ENCODE results near the gene SPATA33.
"Not testable (repeated sequence)": the region's sequence is repeated elsewhere in the genome, so short reads cannot be mapped to it uniquely, and the experiment has no call there.

The SPATA33 gene

GRCh38 chr16:89629827-89630610 is 27.6 kb upstream of the SPATA33 start:
- no peak for DNase-seq

- no peak for DNase-seq
These were observed 24.5 kb upstream of the SPATA33 start for GRCh38 chr16:89633064-89633631.

DNA sequence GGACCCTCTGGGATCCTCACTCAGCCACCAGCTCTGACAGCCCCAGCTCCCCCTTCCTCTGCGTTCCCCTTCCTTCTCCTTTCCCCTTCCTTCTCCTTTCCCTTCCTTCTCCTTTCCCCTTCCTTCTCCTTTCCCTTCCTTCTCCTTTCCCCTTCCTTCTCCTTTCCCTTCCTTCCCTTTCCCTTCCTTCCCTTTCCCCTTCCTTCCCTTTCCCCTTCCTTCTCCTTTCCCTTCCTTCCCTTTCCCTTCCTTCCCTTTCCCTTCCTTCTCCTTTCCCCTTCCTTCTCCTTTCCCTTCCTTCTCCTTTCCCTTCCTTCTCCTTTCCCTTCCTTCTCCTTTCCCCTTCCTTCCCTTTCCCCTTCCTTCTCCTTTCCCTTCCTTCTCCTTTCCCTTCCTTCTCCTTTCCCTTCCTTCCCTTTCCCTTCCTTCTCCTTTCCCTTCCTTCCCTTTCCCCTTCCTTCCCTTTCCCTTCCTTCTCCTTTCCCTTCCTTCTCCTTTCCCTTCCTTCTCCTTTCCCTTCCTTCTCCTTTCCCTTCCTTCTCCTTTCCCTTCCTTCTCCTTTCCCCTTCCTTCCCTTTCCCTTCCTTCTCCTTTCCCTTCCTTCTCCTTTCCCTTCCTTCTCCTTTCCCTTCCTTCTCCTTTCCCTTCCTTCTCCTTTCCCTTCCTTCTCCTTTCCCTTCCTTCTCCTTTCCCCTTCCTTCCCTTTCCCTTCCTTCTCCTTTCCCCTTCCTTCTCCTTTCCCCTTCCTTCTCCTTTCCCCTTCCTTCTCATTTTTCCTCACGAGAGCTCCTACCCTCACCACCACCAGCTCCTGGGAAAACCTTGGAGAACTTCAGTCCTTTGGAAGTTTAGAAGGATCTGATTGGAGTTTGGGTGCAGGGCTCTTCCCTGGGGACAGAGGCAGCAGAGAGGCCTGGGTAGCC is 22.9 kb upstream of the SPATA33 start:
- DNase-seq = not testable (repeated sequence)

DNA sequence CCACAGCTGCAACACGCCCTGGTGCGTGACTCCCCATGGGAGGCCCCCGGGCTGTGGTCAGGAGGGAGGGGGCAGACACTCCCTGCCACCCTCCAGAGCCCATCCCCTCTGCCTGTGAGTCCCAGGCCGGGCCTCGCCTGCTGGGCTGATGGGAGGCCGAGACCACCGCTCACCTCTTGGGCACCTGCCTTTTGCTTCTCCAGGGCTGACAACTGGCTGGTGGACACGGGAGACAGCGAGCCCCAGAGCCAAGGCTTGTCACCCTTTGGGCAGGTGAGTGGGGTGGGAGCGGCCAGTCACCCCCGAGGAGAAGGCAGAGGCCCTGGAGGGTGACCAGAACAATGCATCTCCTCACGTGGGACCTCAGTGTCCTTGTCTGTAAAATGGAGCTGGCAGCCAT is 21.0 kb upstream of the SPATA33 start:
- no peak for DNase-seq

GRCh38 chr16:89637379-89637778 is 20.3 kb upstream of the SPATA33 start:
- no peak for DNase-seq

- DNase-seq = no peak
These were observed 19.2 kb upstream of the SPATA33 start for GRCh38 chr16:89638455-89638854.

- no peak for DNase-seq
These were observed 18.3 kb upstream of the SPATA33 start for GRCh38 chr16:89639385-89639784.

DNA sequence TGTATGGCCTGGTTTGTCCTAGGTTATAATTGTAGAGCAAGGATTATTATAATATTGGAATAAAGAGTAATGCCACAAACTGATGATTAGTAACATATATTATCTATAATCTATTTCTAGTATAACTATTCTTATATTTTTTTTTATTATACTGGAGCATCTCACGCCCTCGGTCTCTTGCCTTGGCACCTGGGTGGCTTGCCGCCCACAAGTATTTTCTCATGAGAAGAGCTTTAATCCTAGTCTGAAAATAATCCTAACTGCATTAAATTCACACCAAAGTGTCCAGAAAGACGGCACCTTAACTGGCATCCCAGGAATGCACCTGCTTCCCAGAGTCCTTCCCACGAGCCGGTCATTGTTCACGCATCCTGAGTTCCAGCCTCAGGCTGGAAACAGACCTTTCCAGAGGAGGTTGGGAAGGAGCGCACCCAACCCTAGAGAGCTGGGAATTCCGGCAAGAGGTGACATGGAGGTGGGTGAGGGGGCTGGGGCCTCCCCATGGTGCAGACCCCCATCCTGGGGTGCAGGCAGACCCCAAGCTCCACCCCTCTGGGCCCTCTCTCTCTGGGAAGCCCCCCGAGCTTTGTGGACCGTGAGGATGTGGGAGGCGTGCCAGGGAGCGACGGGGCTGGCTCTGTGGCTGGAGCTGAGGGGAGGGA is 16.0 kb upstream of the SPATA33 start:
- DNase-seq = no peak

DNA sequence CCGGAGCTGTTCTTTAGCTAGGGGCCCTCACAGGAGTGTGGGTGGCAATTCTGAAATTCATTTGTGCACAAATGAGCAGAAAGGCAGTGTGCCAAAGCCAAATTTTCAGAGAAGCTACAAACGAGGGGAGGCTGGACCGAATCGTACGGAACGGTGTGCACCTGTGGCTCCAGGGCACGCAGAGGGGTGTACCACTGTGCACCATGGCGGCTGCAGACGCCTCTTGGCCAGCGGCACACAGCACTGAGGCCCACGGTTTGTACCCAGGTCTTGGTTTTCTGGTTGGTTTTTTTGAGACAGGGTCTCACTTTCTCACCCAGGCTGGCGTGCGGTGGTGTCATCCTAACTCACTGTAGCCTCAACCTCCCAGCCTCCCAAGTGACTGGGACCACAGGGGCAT is 15.1 kb upstream of the SPATA33 start:
- no peak for DNase-seq

DNA sequence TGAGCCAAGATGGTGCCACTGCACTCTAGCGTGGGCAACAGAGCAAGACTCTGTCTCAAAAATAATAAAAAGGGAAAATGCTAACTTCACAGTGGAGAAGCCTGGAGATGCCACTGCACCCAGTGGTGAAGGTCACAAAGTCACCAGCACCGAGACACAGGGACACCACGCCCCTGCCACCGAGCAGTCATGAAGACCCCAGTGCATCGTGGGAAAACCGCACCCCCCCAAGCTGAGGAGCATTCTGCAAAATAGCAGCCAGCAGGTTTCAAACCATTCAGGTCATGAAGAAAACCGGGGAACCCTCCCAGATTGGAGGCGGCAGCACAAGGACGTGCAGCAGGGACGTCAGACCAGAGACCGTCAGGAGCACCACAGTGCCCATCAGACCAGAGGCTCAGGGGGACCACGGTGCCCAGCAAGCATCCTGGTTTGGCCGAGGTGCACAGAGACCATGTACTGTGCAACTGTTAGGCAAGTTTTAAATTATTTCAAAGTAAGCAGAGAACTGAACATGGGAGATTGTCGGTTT is 13.8 kb upstream of the SPATA33 start:
- no peak for DNase-seq

DNA sequence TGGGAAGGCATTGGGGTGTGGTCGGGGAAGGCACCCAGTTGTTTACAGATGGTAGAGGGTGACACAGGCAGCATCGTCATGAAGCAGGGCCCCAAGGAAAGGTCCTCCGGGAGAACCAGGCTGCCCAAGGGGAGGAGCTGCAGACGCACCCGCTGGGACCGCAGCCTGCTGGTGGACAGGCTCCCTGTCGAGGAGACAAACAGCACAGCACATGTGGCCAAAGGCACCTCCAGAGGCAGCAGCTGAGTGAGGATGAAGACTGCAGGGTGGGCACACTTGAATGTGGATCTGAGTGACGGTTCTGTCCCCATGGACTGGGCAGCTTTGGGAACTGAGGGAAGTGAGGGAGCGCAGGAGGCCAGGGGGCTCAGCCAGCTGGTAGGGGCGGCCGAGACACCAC is 12.5 kb upstream of the SPATA33 start:
- DNase-seq = no peak

- DNase-seq = no peak
These were observed 11.4 kb upstream of the SPATA33 start for GRCh38 chr16:89646270-89646669.

DNA sequence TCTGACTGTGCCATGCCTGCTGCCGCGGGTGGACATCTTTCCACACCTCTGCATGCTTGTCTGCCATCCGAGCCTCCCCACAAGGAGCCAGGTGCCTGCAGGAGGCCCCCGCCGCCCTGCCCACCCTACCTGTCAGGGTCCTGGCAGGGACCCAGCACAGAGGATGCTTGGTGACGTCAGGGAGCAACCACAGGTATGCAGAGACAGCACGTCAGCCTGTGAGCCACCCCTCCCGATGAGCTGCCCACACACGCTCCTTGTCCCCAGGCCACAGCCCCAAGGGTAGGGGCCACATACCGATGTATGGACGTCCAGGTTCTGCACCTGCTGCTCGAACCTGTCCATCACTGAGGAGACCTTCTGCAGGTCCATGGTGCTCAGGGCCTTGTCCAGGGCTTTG is 10.7 kb upstream of the SPATA33 start:
- DNase-seq = no peak

DNA sequence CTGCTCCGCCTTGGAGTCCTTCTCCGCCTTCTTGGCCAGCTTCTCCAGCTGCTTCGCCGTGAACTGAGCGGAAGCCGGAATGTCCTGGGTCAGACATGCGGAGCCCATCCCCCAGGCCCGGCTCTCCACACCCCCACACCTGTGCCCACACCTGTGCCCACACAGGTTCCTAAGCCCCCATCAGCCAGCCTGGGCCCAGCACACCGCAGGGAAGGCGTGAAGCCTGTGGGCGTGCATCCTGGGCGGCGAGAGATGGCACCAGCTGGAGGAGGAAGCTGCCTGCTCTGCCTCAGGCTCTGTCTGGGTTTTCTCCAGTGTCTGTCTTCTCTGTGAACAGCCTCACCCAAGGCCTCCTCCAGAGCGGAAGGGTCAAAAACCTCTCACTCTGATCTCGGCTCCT is 6.1 kb upstream of the SPATA33 start:
- DNase-seq = no peak

GRCh38 chr16:89653656-89654295 is 3.9 kb upstream of the SPATA33 start:
- no peak for DNase-seq

DNA sequence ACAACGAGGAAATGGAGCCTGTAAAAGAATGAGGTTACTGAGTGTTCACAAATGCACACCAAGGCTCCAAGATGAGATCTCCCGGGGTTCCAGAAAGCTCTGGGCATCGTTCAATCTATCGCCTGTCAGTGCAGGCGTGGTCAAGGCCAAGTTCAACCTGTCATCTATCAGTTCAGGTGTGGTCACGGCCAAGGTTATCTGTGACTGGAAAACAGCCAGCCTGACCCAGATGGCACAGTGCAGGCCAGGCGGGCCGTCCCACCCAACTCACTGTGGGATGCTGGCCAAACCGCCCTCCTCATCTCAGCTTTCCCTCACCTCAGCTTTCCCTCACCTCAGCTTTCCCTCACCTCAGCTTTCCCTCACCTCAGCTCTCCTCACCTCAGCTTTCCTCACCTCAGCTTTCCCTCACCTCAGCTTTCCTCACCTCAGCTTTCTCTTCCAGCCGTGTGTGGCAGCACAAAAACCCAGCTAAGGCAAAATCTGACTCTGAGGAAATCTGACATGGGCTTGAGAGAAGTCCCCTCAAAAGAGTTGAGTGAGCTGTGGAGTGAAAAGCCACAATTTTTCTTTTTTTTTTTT is 2.5 kb upstream of the SPATA33 start:
- no peak for DNase-seq

DNA sequence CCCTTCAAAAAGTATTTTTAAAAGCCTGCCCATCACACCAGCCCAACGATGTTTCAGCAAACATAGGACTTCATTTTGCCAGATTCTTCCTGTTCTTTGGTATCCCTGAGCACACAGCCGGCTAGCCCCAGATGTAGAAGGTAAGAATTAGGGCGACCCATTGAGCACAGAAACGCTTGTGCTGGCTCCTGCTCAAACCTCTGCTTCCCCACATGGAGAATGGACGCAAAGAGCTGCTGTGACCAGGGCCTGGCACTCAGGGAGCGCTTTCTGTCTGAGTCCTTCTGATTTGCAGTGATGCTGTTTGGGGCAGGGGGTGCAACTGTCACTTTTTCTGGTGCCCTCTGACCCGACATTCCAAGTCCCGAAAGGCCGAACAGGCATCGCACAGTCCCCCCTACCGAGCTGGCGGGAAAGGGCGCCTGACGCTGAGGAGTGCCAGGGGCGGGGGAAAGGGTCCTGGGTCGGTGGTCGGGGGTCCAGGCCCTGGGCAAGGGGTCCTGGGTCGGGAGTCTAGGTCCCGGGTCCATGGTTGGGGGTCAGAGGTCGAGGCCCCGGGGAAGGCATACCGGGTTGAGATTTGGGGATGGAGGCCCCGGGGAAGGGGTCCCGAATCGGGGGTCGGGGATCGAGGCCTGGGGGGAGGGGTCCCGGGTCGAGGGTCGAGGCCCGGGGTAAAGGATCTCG is 1.1 kb upstream of the SPATA33 start:
- no peak for DNase-seq

DNA sequence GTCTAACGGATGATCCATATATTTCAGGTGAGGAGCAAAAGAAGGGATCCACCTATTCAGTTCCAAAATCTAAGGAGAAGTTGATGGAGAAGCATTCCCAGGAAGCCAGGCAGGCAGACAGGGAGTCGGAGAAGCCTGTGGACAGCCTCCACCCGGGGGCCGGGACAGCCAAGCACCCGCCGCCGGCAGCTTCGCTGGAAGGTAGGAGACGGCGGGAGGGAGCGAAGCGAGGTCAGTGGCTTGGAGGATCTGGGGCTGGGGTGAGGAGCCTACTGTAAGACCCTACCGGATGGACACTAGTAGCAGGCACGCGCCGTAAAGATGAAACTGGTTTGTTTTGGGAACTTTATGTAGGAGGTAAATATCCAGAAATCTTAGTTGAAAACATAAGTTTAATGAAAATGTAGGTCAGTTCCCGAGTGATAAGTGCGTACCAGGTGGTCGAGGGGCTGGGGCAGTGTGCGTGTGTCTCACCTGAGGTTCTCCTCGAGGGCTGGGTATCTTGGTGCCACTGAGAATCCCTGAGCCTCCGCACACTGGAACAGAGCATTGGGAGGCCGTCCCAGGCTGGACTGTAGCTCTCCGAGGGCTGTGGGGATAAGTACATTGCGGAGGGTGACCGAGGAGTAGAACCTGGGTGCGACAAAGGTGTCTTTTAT is 714 bp downstream of the SPATA33 start:
- no peak for DNase-seq

DNA sequence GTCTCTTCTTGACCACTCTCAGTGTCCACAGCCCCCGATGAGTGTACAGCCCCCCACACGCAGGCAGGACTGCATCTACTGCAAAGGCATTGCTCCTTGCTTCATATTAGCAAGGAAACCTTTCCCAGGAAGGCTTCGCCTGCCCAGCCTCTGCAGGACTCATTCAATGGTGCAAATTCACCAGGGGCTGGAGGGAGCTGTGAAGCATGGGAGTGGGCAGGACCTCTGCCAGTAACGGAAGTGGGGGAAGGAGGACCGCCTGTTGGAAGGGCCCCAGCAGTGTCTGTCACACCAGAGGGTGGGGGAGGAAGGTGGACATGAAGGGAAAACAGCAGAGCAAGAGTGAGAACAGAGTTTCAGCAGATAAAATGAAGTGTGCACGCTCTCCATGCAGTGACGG is 2.5 kb downstream of the SPATA33 start:
- DNase-seq = no peak

- DNase-seq = no peak
These were observed 3.6 kb downstream of the SPATA33 start for GRCh38 chr16:89661215-89661614.

DNA sequence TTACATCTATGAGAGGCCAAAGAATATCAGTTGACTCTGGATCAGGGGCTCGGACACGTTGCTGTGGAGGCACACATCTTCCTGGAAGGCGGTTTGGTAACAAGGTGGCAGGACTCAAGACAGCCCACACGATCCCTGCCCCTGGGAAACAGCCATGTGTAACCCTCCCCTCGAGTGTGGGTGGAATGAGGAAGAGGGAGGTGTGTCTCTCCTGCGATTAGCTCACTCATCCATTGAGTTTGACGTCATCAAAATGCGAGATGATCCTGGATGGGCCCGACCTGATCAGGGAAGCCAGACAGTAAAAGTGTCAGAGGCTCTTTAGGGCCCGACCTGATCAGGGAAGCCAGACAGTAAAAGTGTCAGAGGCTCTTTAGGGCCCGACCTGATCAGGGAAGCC is 6.6 kb downstream of the SPATA33 start:
- DNase-seq = not testable (repeated sequence)

Measured in CD4-positive, alpha-beta T cell treated with Interleukin-4 for 4 hours (primary cell).